Kidney tubule cell (primary cell): ENCODE data around the gene KLRD1.
"Not testable (repeated sequence)": the region's sequence is repeated elsewhere in the genome, so short reads cannot be mapped to it uniquely, and the experiment has no call there.

Experiments used
- DNase-seq: peaks from one replicate; pipeline ENCODE4 v3.0.0-alpha.2; 2018; ENCODE audit warnings: low spot score

Gene KLRD1

GRCh38 chr12:10338470-10338869 lies 30.8 kb downstream of the KLRD1 start:
- not testable (repeated sequence) for DNase-seq

- DNase-seq: peak; percentile 59
Measured at GRCh38 chr12:10339053-10339840, 31.6 kb downstream of the KLRD1 start.

- not testable (repeated sequence) for DNase-seq
Measured at GRCh38 chr12:10340946-10341345, 33.3 kb downstream of the KLRD1 start.

GRCh38 chr12:10341892-10342509 lies 34.3 kb downstream of the KLRD1 start:
- no peak for DNase-seq

GRCh38 chr12:10351457-10351856 lies 43.8 kb downstream of the KLRD1 start:
- DNase-seq: not testable (repeated sequence)

- no peak for DNase-seq
Measured at GRCh38 chr12:10354071-10354470, 46.4 kb downstream of the KLRD1 start.

- DNase-seq: peak; percentile 88
Measured at GRCh38 chr12:10354502-10354901, 46.8 kb downstream of the KLRD1 start.

GRCh38 chr12:10358131-10358530 lies 50.5 kb downstream of the KLRD1 start:
- no peak for DNase-seq

- DNase-seq: no peak
Measured at GRCh38 chr12:10358969-10359368, 51.3 kb downstream of the KLRD1 start.

GRCh38 chr12:10361084-10361483 lies 53.4 kb downstream of the KLRD1 start:
- no peak for DNase-seq

GRCh38 chr12:10361622-10362021 lies 54.0 kb downstream of the KLRD1 start:
- DNase-seq: no peak

GRCh38 chr12:10362325-10362724 lies 54.7 kb downstream of the KLRD1 start:
- DNase-seq: peak; percentile 59

GRCh38 chr12:10362828-10363657 lies 55.4 kb downstream of the KLRD1 start:
- DNase-seq: peak; percentile 84

GRCh38 chr12:10363658-10363913 lies 55.9 kb downstream of the KLRD1 start:
- no peak for DNase-seq

- DNase-seq: peak; percentile 71
Measured at GRCh38 chr12:10363914-10364814, 56.5 kb downstream of the KLRD1 start.

- peak; percentile 87 for DNase-seq
Measured at GRCh38 chr12:10364815-10365622, 57.3 kb downstream of the KLRD1 start.

- peak; percentile 47 for DNase-seq
Measured at GRCh38 chr12:10365696-10366405, 58.2 kb downstream of the KLRD1 start.

- no peak for DNase-seq
Measured at GRCh38 chr12:10366875-10367274, 59.2 kb downstream of the KLRD1 start.

- DNase-seq: not testable (repeated sequence)
Measured at GRCh38 chr12:10367714-10368113, 60.0 kb downstream of the KLRD1 start.
